Mammary epithelial cell (primary cell): ENCODE results near the gene TLK1.

ENCODE experiments used
- EZH2 ChIP-seq: IDR thresholded peaks from 2 replicates; pipeline ENCODE4 v1.6.1; 2012; ENCODE audit warnings: low read length, inconsistent platforms, borderline replicate concordance
- TF ChIP-seq, protein P1 (sequence below), 2 donors: IDR thresholded peaks in 1 of 2; conservative IDR thresholded peaks in 1 of 2; 2 replicates each; pipeline ENCODE4 v1.5.1; 2011 to 2012; ENCODE audit warnings: inconsistent platforms in 2 of 2, low read length in 2 of 2, mild to moderate bottlenecking in 2 of 2, control low read depth in 1 of 2, low read depth in 1 of 2; ENCODE audit not compliant: insufficient read depth in 1 of 2; ENCODE audit errors: extremely low read depth in 1 of 2

DNA sequence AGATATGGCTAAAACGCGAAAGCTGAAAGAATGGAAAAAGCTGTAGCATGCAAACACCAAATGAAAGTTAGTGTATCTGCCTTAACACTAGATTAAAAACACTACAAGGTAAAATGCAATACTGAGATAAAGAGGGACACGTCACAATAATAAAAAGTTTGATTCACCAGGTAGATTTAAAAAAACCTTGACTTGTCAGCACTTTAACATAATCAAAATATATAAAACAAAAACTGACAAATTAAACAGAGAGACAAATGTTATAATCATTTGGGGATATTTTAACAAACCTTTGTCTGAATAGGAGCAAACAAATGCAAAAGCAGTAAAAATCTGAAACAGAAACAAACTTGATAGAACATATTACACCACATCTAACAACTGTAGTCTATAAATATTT lies 18.3 kb downstream of the TLK1 start:
- TF ChIP-seq, protein P1, sequence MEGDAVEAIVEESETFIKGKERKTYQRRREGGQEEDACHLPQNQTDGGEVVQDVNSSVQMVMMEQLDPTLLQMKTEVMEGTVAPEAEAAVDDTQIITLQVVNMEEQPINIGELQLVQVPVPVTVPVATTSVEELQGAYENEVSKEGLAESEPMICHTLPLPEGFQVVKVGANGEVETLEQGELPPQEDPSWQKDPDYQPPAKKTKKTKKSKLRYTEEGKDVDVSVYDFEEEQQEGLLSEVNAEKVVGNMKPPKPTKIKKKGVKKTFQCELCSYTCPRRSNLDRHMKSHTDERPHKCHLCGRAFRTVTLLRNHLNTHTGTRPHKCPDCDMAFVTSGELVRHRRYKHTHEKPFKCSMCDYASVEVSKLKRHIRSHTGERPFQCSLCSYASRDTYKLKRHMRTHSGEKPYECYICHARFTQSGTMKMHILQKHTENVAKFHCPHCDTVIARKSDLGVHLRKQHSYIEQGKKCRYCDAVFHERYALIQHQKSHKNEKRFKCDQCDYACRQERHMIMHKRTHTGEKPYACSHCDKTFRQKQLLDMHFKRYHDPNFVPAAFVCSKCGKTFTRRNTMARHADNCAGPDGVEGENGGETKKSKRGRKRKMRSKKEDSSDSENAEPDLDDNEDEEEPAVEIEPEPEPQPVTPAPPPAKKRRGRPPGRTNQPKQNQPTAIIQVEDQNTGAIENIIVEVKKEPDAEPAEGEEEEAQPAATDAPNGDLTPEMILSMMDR (conservative IDR thresholded peaks at IDR 0.05 in 1 of 2, IDR thresholded peaks at IDR 0.05 in 1 of 2; ENCODE audit: extremely low read depth in 1 of 2, insufficient read depth in 1 of 2, low read depth in 1 of 2, low read length in 2 of 2) = no peak
- TF ChIP-seq EZH2 = no peak
